ENCODE measurements around the gene BRPF1.

The BRPF1 gene

DNA sequence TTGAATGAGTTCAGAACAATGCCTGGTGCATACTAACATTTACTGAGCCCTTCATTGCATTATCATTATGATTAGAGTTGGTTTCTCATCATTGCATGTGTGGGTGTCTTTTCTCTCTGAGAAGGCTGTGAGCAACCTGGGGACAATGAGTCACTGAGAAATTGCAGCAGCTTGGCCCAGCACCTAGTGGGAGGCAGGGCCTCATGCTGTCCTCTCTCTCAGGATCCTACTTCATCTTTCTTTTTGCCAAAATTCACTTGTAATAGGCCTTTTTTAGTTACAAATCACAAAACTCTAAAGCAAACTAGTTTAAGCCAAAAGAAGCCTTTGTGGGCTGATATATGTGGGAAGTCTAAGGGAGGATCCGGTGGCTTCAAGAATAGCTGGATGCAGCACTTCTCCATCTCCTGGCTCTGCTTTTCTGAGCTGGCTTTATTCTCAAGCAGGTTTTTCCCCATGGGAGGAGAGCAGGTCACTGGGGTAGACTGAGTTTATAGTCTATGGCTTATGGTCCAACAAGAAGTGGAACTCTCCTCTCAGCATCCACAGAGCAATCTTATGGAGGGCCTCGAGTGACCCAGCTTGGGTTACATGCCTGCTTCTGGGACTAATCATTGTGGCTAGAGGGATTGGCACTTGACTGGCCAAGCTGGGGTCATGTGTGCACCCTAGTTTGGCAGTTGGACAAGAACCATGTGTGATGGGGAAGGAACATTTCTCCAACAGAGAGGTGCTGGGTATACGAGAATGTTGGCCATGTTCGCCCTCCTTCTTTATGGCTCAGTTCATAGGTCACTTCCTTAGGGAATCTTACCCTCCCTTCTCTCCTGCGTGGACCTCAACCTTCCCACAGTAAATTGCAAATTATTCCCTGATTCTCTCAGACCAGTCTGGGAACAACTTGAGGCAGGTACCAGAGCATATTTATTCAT is 46.9 kb downstream of the BRPF1 start:
- TF ChIP-seq NFIC (IDR thresholded peaks at IDR 0.05) (no peak), ZBTB7A (IDR thresholded peaks at IDR 0.05; ENCODE audit: low read depth) (no peak), CEBPB (IDR thresholded peaks at IDR 0.05) (no peak), EP300 (IDR thresholded peaks at IDR 0.05; ENCODE audit: borderline replicate concordance) (no peak), RAD21 (IDR thresholded peaks at IDR 0.05; ENCODE audit: low read depth) (no peak), TEAD4 (IDR thresholded peaks at IDR 0.05) (no peak), EGR1 (IDR thresholded peaks at IDR 0.05) (no peak), TCF12 (IDR thresholded peaks at IDR 0.05; ENCODE audit: low read depth) (no peak), TAF1 (IDR thresholded peaks at IDR 0.05; ENCODE audit: low read depth) (no peak), CREB1 (IDR thresholded peaks at IDR 0.05; ENCODE audit: low read depth) (no peak)
- TF ChIP-seq, protein P1, sequence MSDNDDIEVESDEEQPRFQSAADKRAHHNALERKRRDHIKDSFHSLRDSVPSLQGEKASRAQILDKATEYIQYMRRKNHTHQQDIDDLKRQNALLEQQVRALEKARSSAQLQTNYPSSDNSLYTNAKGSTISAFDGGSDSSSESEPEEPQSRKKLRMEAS (IDR thresholded peaks at IDR 0.05): no peak
- TF ChIP-seq, protein P2, sequence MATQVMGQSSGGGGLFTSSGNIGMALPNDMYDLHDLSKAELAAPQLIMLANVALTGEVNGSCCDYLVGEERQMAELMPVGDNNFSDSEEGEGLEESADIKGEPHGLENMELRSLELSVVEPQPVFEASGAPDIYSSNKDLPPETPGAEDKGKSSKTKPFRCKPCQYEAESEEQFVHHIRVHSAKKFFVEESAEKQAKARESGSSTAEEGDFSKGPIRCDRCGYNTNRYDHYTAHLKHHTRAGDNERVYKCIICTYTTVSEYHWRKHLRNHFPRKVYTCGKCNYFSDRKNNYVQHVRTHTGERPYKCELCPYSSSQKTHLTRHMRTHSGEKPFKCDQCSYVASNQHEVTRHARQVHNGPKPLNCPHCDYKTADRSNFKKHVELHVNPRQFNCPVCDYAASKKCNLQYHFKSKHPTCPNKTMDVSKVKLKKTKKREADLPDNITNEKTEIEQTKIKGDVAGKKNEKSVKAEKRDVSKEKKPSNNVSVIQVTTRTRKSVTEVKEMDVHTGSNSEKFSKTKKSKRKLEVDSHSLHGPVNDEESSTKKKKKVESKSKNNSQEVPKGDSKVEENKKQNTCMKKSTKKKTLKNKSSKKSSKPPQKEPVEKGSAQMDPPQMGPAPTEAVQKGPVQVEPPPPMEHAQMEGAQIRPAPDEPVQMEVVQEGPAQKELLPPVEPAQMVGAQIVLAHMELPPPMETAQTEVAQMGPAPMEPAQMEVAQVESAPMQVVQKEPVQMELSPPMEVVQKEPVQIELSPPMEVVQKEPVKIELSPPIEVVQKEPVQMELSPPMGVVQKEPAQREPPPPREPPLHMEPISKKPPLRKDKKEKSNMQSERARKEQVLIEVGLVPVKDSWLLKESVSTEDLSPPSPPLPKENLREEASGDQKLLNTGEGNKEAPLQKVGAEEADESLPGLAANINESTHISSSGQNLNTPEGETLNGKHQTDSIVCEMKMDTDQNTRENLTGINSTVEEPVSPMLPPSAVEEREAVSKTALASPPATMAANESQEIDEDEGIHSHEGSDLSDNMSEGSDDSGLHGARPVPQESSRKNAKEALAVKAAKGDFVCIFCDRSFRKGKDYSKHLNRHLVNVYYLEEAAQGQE (IDR thresholded peaks at IDR 0.05; ENCODE audit: low read depth): no peak

DNA sequence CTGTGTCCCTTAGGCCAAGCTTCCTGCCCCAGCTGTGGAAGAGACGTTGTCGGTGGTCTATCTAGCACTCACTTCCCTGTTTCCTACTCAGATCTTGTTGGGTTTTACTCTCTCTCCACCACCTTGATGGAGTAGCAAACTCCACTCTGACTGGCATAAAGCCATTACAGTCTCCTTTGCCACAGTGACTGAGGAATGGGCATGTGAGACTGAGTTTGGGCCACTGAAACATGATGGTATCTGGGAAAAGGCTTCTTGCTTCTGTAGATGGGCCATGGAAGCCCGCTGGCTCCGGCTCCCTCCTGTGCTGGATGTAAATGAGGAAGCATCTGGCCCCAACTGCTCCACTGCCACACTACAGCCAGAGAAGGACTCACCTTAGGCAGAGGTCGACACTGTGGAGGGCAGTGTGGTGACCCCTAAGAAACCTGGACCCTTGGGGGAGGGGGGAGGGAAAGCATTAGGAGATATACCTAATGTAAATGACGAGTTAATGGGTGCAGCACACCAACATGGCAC is 47.6 kb downstream of the BRPF1 start:
- TF ChIP-seq NFIC (IDR thresholded peaks at IDR 0.05): no peak
- TF ChIP-seq EP300 (IDR thresholded peaks at IDR 0.05; ENCODE audit: borderline replicate concordance): no peak
- no peak for TF ChIP-seq CEBPB (IDR thresholded peaks at IDR 0.05)
- no peak for TF ChIP-seq TAF1 (IDR thresholded peaks at IDR 0.05; ENCODE audit: low read depth)
- no peak for TF ChIP-seq RAD21 (IDR thresholded peaks at IDR 0.05; ENCODE audit: low read depth)
- no peak for TF ChIP-seq YY1 (IDR thresholded peaks at IDR 0.05; ENCODE audit: low read depth)
- no peak for TF ChIP-seq TCF12 (IDR thresholded peaks at IDR 0.05; ENCODE audit: low read depth)
- TF ChIP-seq, protein P2 (IDR thresholded peaks at IDR 0.05; ENCODE audit: low read depth): no peak
- TF ChIP-seq CREB1 (IDR thresholded peaks at IDR 0.05; ENCODE audit: low read depth): no peak
- TF ChIP-seq, protein P1 (IDR thresholded peaks at IDR 0.05): no peak
- TF ChIP-seq ZBTB7A (IDR thresholded peaks at IDR 0.05; ENCODE audit: low read depth): no peak
- TF ChIP-seq FOXM1 (IDR thresholded peaks at IDR 0.05; ENCODE audit: borderline replicate concordance, low read depth): no peak
- TF ChIP-seq, protein P3, sequence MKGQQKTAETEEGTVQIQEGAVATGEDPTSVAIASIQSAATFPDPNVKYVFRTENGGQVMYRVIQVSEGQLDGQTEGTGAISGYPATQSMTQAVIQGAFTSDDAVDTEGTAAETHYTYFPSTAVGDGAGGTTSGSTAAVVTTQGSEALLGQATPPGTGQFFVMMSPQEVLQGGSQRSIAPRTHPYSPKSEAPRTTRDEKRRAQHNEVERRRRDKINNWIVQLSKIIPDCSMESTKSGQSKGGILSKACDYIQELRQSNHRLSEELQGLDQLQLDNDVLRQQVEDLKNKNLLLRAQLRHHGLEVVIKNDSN (IDR thresholded peaks at IDR 0.05): no peak
- TF ChIP-seq EGR1 (IDR thresholded peaks at IDR 0.05): no peak
- no peak for TF ChIP-seq TEAD4 (IDR thresholded peaks at IDR 0.05)

DNA sequence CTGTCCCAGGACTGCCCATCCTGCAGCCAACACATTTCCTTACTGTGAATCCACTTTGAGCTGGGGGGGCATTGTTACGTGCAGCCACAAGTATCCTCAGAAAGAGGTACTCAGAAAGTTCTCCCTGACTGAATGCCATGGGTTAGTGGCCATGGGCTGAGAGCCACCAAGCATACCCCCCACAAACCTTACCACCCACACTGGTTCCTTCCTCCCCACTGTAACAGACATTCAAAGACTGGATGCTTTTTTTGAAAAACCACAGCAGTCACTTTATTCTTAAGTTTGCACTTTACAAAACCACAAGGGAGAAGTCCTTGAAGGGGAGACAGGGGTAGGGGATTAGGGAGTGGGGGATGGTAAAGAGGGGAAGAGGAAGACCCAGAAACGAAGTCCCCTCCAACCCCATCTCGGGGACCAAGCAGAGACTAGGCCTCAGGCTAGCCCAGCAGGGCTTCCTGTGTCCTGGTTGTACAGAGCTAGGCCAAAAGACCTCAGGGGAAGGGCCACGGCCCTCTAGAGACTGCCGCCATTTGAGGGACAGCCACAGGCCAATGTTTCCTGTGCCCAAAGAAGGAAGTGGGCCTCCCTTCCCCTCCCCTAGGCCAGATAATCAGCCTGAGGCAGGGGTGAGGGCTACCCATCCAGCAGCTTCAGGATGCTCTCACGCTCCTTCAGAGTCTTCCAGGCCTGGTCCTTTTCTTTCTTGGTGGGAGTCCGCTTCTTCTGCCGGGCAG is 48.4 kb downstream of the BRPF1 start:
- no peak for TF ChIP-seq TEAD4 (IDR thresholded peaks at IDR 0.05)
- TF ChIP-seq NFIC (IDR thresholded peaks at IDR 0.05): no peak
- TF ChIP-seq, protein P3 (IDR thresholded peaks at IDR 0.05): no peak
- TF ChIP-seq, protein P2 (IDR thresholded peaks at IDR 0.05; ENCODE audit: low read depth): no peak
- TF ChIP-seq EP300 (IDR thresholded peaks at IDR 0.05; ENCODE audit: borderline replicate concordance): no peak
- no peak for TF ChIP-seq EGR1 (IDR thresholded peaks at IDR 0.05)
- no peak for TF ChIP-seq CREB1 (IDR thresholded peaks at IDR 0.05; ENCODE audit: low read depth)
- no peak for TF ChIP-seq TCF12 (IDR thresholded peaks at IDR 0.05; ENCODE audit: low read depth)
- TF ChIP-seq RAD21 (IDR thresholded peaks at IDR 0.05; ENCODE audit: low read depth): no peak
- no peak for TF ChIP-seq FOXM1 (IDR thresholded peaks at IDR 0.05; ENCODE audit: borderline replicate concordance, low read depth)
- TF ChIP-seq YY1 (IDR thresholded peaks at IDR 0.05; ENCODE audit: low read depth): no peak
- TF ChIP-seq TAF1 (IDR thresholded peaks at IDR 0.05; ENCODE audit: low read depth): no peak
- TF ChIP-seq, protein P1 (IDR thresholded peaks at IDR 0.05): no peak
- TF ChIP-seq ZBTB7A (IDR thresholded peaks at IDR 0.05; ENCODE audit: low read depth): no peak
- no peak for TF ChIP-seq CEBPB (IDR thresholded peaks at IDR 0.05)

Data from Ishikawa (cell line).